ENCODE results near the gene DISP2. TPM values are rescaled to one million over a fixed set of nuclear protein-coding genes. Genes with fewer than 3 reads are reported as not detected.

Gene DISP2, protein sequence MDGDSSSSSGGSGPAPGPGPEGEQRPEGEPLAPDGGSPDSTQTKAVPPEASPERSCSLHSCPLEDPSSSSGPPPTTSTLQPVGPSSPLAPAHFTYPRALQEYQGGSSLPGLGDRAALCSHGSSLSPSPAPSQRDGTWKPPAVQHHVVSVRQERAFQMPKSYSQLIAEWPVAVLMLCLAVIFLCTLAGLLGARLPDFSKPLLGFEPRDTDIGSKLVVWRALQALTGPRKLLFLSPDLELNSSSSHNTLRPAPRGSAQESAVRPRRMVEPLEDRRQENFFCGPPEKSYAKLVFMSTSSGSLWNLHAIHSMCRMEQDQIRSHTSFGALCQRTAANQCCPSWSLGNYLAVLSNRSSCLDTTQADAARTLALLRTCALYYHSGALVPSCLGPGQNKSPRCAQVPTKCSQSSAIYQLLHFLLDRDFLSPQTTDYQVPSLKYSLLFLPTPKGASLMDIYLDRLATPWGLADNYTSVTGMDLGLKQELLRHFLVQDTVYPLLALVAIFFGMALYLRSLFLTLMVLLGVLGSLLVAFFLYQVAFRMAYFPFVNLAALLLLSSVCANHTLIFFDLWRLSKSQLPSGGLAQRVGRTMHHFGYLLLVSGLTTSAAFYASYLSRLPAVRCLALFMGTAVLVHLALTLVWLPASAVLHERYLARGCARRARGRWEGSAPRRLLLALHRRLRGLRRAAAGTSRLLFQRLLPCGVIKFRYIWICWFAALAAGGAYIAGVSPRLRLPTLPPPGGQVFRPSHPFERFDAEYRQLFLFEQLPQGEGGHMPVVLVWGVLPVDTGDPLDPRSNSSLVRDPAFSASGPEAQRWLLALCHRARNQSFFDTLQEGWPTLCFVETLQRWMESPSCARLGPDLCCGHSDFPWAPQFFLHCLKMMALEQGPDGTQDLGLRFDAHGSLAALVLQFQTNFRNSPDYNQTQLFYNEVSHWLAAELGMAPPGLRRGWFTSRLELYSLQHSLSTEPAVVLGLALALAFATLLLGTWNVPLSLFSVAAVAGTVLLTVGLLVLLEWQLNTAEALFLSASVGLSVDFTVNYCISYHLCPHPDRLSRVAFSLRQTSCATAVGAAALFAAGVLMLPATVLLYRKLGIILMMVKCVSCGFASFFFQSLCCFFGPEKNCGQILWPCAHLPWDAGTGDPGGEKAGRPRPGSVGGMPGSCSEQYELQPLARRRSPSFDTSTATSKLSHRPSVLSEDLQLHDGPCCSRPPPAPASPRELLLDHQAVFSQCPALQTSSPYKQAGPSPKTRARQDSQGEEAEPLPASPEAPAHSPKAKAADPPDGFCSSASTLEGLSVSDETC (N-terminal part only)
- total RNA-seq: 0.94 and 1.4 TPM in 2 replicates

DNA sequence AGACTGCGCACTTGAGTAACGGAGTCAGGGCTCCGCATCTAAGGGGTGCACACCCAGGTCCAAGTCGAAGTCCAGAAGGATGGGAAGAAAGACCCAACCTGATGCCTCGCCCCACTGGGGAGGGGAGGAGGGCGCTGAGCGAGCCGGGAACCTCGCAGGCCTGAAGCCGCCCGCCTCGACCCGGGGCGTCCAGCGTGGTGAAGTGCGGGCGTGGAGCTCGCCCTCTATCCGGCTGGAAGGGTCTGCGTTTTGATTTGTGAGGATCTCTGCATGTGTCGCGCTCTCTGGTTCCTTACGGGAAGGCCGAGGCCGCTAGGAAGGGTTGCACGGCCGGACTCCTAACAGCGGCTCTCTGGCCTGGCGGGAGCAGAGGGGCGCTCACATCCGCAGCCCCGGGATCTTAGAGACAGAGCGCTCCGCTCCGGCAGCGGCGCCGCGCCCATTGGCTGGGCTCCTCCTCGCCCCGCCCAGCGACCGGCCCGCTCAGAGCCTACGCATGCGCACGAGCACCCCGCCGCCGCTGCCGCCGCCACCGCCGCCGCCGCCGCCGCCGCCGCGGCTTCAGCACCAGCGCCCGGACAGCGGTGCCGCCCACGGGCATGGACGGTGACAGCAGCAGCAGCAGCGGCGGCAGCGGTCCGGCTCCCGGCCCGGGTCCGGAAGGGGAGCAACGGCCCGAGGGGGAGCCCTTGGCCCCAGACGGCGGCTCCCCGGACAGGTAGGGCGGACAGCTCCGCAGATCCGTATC, at the start of gene DISP2:
Gene DISP2 (plus strand): TSS at position 497 of the 748 bp plus-strand sequence. CDS start 103 bp downstream, at position 600.

DNA sequence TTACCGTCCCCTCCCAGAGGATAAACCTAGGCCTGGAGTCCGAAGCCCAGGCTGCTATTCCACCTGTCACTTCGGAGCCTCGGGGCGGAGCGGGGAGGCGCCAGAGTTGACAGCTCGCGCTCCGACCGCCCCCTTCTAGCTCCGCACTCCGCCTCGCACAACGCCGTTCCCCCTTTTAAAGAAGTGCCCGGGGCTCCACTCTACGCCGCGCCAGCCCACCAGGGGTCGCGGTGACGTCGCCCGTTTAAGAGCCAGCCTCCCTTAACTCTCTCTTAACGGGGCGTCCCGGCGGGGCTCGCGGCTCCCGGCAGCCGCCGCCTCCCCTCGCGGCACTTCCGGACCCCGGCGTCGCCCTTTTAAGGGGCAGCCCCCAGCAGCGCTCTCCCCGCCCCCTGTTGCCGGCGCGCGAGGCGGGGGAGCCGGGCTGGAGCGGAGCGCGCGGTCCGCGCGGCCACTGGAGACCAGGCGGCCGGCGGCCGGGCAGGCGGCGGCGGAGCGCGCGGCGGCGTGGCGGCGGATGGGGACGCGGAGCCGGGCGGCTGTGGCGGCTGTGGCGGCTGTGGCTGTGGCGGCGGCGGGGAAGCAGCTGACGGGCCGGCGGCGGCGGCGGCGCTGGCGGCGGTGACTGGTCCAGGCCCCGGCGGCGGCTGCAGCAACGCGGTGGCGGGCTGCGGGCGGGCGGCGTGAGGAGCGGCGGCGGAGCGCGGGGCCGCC, 34.6 kb upstream of the DISP2 start, which contains the start of gene INAFM2:
Gene INAFM2 (plus strand): TSS at position 454 of the 714 bp plus-strand sequence. CDS start 364 bp downstream, outside the sequence.

DNA sequence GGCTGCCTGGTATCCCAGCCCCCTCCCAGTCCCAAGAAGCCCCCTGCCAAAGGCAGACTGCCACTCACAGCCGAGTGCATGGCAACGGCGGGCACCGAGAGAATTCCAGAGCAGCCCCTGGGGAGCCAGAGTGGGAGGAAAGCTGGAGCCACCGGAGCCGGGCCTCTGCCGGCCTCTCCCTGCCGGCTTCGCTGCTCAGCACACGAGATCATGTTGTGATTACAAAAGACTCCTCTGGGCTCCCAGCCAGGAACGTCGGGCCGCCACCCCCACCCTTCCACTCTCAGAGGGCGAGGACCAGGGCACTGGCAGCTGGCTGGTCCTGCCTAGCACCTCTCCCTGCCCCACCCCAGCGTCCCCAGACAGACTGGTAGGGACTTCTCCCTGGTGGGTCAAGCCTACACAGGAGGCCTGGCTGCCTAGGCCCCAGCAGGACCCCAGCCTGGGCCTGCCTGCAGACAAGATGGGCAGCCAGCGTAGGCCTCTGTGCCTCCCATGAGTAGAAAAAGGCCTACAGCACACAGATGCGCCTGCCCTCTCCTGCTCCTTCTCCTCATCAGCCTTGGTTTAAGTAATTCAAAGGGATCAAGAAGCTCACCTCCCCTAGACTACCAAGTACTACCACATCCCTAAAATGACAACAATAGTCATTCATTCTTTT, 17.1 kb upstream of the DISP2 start, which contains the start of gene CCDC9B:
Gene CCDC9B (minus strand): TSS at position 200 of the 661 bp plus-strand sequence. CDS start 120 bp downstream, at position 80.

DNA sequence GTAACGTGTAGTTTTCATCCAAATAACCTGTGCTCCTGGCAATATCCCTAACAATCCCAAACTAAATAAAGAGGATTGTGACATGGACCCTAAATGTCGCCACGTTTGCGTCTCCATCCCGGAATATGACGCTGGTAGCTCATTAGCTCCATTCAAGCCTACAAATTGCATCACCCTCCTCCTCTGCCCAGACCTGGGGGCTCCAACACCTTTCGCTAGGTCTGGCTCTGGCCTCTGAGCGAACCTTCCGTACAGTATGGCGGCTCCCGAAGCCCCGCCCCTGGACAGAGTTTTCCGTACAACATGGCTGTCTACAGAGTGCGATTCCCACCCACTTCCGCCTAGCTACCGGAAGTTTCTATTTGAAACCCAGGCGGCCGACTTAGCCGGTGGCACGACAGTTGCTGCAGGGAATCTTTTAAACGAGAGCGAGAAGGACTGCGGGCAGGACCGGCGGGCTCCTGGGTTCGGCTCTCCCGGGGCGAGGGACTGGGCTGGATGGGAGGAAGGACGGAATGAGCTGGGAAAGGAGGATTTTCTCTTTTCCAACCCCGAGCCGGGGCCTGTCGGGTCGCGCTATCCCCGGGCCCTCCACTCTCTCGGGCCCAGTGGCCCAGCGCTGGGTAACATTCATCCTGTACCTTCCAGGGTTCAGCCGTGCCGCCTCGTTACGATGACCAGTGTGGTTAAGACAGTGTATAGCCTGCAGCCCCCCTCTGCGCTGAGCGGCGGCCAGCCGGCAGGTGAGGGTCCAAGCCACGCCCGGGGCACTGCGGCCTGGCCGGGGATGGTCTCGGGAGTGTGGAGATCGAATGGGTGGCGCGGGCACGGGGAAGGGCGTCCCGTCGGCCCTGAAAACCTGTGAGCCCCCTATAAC, 24.8 kb downstream of the DISP2 start, which contains the start of gene KNSTRN:
Gene KNSTRN (plus strand): TSS at position 142 of the 877 bp plus-strand sequence. CDS start 115 bp downstream, at position 257.

DNA sequence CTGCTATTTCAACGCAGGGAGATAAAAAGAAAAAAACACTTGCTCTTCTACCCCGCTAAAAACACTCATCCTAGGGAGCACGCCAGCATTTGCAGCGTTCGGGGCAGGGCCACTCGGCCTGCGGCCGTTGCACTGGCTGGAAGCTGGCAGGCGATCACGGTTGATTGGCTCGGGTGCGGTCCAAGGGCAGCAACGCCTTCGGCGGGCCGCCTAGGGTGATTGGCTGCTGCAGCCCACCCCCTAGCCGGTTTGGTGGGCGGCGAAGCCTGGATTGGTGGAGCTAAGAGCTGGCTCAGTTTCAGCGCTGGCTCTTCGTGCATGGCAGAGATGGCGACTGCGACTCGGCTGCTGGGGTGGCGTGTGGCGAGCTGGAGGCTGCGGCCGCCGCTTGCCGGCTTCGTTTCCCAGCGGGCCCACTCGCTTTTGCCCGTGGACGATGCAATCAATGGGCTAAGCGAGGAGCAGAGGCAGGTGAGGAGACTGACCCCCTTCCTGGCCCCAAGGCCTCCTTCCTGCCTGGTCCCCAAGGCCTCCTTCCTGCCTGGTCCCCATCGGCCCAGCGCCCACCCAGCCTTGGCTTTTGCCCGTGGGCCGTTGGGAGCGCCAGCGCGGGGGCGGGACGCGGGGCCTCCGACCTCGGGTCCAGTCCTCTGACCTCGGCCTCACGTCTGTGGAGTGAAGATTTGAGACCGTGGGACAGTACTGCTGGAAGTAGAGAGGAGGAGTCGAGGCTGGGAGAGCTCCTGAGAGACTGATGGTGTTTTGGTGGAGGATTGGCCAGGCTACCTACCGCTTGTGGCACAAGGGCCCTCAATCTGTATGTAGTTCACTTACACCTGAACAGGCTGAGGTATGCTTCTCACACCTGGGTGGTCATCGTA, 47.7 kb downstream of the DISP2 start, which contains the start of gene IVD:
Gene IVD (plus strand): TSS at position 295 of the 881 bp plus-strand sequence. CDS start 33 bp downstream, at position 328.

Other genes starting within 250 kb of the DISP2 start
- gene BMF, start 249.3 kb upstream of the DISP2 start, total RNA-seq: 0.04 and 0.08 TPM in 2 replicates
- gene BUB1B, start 197.2 kb upstream of the DISP2 start, total RNA-seq: 9.1 and 30.6 TPM in 2 replicates
- 21.0 and 21.7 TPM in 2 replicates for gene PAK6, start 119.2 kb upstream of the DISP2 start, total RNA-seq
- gene ANKRD63, start 75.2 kb upstream of the DISP2 start, total RNA-seq: not detected in 2 replicates
- 1.3 and 1.6 TPM in 2 replicates for gene PLCB2, start 50.3 kb upstream of the DISP2 start, total RNA-seq
- gene INAFM2, start 34.5 kb upstream of the DISP2 start, total RNA-seq: 14.7 and 15.4 TPM in 2 replicates
- gene CCDC9B, start 17.3 kb upstream of the DISP2 start, total RNA-seq: 3.9 and 8.0 TPM in 2 replicates
- not detected in 2 replicates for gene PHGR1, start 7.2 kb upstream of the DISP2 start, total RNA-seq
- gene KNSTRN, start 24.5 kb downstream of the DISP2 start, total RNA-seq: 32.8 and 79.5 TPM in 2 replicates
- 19.7 and 25.9 TPM in 2 replicates for gene IVD, start 47.6 kb downstream of the DISP2 start, total RNA-seq
- gene BAHD1, start 82.7 kb downstream of the DISP2 start, total RNA-seq: 10.1 and 12.2 TPM in 2 replicates
- gene CHST14, start 112.8 kb downstream of the DISP2 start, total RNA-seq: 7.9 and 8.6 TPM in 2 replicates
- 16.8 and 22.9 TPM in 2 replicates for gene CCDC32, start 206.8 kb downstream of the DISP2 start, total RNA-seq
- 13.4 and 18.7 TPM in 2 replicates for gene RPUSD2, start 211.1 kb downstream of the DISP2 start, total RNA-seq
- gene KNL1, start 236.0 kb downstream of the DISP2 start, total RNA-seq: 9.7 and 23.4 TPM in 2 replicates

Data from hair follicular keratinocyte (primary cell).